GM19395 (cell line): Measurements from ENCODE around the gene DRC7.

Source experiments
- ATAC-seq: cut with Tn5 transposase; IDR thresholded peaks from one replicate; pipeline ENCODE4 v1.9.1; 2021; ENCODE audit warnings: mild to moderate bottlenecking, moderate library complexity; ENCODE audit not compliant: unreplicated experiment

The DRC7 gene

GRCh38 chr16:57759541-57760356 is 65.1 kb downstream of the DRC7 start:
- ATAC-seq, result no peak

GRCh38 chr16:57760357-57761160 is 66.0 kb downstream of the DRC7 start:
- no peak for ATAC-seq

- no peak for ATAC-seq
Measured at GRCh38 chr16:57761301-57761700, 66.7 kb downstream of the DRC7 start.

DNA sequence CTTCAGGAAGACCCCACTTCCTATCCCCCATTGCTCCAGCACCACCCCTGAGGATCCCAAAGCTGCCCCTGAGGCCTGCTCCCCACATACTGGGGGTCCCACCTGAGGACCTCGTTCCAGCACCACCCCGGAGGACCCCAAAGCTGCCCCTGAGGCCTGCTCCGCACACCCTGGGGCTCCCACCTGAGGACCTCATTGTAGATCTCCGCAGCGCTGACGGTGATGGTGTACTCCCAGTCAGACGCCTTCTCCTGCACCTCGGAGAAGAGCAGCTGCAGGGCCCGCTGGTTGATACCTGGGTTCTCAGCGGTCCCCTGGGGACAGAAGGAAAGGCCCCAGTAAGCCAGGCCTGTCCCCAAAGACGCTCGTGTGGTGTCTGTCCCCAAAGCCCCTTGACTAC is 67.4 kb downstream of the DRC7 start:
- no peak for ATAC-seq

DNA sequence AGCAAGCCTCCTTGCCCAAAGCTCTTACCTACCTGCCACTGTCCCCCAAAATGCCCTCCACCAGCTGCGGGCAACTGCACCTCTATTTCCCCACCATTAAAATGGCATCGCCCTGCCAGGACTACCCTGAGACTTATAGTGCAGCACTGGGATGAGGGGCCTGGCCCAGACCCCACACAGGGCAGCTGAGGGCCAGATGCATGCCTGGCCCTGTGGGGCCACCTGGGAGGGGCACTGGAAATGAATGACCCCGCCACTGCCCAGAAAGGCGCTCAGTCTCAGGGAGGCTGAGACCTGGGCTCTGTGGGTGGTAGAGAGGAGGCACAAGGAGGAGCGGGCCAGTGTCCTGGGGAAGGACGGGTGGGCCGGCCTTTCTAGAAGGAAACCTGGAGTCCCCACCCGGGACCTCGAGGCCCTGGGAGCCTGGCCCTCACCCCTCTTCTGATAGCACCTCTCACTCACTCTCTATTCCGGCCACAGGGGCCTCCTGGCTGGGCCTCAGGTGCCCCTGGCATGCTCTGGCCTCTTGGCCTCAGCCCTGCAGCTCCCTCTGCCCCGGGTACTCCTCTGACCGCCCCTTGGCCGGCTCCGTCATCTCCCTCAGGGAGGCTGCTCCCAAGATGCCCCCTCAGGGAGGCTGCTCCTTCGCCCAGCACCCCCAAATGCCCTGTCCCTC is 67.9 kb downstream of the DRC7 start:
- no peak for ATAC-seq

GRCh38 chr16:57763285-57764005 is 68.8 kb downstream of the DRC7 start:
- no peak for ATAC-seq

DNA sequence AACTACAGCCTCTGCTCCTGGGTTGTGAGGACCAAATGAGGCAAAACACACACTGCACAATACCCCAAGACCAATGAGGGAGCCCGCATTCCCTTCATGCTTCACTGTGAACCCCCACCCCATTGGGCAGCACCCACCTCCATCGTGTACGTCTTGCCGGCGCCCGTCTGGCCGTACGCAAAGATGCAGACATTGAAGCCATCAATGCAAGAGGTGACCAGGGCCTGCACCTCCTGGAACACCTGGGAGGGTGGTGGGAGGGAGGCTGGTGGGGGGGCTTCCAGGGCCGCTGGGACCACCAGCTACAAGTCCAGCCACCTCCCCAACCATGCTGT is 69.4 kb downstream of the DRC7 start:
- ATAC-seq, result no peak

DNA sequence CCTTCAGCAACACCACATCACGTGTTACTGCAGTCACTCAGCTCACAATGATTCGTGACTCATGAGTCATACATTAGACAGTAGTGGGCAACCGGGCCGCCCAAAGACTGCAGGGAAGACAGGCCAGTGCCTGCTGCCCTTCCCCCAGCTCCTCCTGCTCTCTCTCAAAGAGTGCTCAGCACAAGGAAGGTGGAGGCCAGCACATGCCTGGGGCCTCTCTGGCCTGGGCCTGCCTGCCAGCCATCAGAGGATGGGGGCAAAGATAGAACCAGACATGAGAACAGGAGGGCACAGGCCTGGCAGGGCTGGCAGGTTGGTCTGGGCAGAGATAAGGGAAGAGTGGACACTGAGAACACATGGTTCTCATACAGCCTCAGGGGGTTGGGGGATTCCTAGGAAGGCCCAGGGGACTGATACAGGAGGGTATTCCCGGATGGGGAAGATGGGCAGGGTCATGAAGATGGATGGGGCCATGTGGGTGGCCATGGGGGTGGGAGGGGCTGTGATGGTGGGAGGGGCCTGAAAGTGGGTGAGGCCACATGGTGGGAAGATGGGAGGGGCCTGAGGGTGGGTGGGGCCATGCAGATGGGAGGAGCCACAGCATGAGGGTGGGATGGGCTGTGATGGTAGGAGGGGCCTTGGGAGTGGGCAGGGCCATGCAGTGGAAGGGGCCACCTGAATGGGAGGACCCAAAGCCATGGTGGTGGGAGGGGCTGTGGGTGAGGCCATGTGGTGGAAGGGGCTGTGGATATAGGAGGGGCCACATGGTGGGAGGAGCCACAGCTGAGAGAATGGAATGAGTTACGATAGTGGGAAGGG is 69.9 kb downstream of the DRC7 start:
- no peak for ATAC-seq

- ATAC-seq, result no peak
Measured at GRCh38 chr16:57765160-57765728, 70.6 kb downstream of the DRC7 start.

GRCh38 chr16:57766714-57767348 is 72.2 kb downstream of the DRC7 start:
- no peak for ATAC-seq

DNA sequence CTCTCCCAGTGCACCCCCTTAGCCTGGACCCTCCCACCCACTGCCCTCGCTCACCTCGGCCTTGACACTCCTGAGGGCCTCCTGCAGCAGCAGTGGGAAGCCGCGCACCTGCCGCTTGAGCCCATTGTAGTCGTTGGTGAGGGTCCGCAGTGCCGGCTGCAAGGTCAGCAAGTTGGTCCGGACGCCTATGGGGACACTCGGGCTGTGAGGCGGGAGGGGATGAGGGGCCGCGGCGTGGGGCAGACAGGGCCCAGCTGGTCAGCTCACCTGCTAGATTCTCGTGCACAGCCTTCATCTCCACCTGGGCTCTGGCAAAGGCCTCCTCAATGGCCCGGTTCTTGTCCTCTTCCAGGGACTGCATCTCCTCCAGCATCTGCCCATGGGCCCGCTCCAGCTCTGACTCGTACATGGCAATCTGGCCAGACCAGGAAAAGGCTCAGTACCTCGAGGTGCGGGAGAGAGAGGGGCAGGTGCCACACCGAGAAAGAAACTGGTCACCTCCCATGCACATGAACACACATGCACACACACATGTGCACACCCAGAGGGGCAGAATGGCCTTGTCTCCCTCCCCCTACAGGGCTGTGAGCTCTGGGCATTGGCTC is 75.0 kb downstream of the DRC7 start:
- ATAC-seq, result no peak

DNA sequence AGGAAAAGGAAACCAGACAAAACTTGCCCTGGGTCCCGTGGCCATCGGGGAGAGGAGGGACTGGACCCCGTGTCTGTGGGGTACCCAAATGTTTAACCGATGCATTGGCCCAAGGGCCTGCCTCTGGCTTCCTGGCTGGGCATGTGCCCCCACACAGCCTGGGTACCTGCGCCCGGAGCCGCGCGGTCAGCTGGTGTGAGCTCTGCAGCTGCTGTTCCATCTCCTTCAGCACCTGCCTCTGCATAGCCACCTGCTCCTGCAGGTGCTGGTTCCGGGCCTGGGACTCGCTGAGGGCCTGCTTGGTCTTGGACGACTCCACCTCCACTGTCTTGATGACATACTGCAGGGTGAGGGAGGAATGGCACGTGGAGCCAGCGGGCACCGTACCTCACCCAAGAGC is 75.8 kb downstream of the DRC7 start:
- ATAC-seq, result no peak

DNA sequence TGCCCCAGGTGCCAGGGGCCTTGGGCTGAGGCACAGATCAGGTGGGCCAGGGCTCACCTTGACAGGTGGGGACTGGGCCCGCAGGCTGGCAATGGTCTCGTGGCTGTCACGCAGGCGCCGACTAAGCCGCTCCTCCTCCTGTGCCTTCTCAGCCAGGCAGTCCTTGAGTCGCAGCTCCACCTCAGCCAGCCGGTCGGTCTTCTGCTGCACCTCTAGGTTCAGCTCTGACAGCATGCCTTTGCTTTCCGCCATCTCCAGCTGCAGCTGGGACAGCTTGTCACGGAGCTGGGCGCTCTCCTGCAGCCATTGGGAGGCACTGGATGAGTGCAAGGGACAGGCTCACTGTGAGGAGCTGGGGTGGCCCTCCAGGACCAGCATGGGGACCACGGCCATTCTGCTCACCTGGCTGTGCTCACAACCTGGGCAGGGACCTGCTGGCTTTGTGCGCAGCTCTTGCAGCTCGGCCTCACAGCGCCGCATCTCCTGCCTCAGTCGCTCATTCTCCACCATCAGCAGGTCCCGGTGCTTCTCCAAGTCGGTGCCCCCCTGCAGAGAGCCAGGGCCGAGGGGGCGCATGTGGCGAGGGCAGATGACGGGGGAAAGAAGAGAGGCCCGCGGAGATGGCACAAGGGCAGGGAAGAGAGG is 76.7 kb downstream of the DRC7 start:
- no peak for ATAC-seq

DNA sequence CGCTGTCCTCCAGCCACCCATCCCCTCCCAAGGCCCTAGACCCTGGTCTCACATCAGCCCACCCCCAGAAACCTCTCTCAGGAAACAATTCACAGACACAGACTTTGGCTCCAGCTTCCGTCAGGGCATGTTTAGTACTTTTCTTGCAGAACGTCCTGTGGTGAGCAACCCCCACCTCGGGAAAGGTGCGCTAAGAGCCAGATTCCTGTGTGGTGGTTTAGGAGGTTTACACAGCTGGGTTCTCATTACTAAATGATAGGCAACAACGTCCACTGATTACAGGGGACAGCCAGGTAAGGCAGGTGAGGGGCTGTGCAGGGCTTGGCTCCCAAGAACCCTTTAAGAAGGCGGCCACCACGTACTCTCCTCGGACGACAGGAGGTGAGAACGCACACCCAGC is 78.4 kb downstream of the DRC7 start:
- ATAC-seq, result no peak

GRCh38 chr16:57773655-57774295 is 79.2 kb downstream of the DRC7 start:
- no peak for ATAC-seq

DNA sequence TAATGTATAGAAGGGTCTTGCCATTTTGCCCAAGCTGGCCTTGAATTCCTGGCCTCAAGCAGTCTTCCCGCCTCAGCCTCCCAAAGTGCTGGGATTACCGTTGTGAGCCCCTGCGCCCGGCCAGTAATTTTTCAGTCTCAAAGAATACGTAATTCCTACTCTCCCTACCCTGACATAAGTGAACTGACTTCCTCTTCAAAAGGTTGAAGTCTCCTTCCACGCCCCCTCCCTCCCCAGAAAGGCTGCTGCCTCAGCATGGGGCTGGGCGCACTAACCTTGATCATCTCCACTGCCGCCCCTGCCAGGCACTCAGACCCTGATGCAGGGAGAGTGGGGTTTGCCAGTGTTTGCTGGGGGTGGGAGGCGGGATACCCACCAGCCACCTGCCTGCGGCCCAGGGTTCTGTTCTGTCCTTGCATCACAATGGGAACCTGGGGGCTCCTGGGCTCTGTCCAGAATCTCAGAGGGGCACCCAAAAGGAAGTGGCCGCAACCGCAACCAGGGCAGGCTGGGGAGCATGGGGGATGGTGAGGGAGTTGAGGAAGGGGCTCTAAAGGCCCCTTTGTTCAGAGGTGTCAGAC is 80.2 kb downstream of the DRC7 start:
- no peak for ATAC-seq

- ATAC-seq, result no peak
Measured at GRCh38 chr16:57775661-57776469, 81.3 kb downstream of the DRC7 start.
